ENCODE measurements around the gene NSUN7.

The NSUN7 gene

DNA sequence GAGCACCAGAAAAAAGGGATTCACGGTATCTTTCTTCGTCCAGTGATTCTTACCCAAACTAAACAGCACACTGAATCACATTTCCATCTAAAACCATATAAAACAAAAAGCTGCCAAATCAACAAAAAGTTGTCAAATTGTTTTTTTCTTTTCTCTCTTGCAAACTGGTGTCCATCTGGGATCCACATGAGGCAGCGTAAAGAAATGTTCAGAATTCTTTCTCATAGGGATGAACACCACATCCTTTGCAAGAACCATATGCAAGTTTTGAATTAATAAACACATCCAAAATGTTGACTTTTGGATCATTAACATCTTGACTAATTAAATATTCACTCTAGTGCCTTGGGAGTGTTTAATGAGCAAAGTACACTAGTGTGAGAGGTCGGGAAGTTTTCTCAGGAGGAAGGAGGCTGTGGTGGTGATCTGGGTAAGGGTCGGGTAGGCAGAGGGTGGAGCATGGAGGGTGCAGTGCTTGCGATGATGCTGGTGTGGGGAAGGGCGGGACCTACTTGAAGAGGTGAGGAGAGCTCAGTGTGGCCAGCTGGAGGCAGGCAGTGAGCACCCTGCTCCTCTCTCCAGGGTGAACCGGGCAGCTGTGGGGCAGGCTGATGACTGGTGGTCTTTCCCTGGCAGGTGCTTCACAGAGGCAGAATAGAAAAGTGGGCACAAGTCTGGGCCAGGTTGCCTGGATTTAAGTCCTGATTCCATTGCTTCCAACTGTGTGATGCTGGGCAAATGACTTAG is 72.8 kb downstream of the NSUN7 start:
- no peak for DNase-seq

DNA sequence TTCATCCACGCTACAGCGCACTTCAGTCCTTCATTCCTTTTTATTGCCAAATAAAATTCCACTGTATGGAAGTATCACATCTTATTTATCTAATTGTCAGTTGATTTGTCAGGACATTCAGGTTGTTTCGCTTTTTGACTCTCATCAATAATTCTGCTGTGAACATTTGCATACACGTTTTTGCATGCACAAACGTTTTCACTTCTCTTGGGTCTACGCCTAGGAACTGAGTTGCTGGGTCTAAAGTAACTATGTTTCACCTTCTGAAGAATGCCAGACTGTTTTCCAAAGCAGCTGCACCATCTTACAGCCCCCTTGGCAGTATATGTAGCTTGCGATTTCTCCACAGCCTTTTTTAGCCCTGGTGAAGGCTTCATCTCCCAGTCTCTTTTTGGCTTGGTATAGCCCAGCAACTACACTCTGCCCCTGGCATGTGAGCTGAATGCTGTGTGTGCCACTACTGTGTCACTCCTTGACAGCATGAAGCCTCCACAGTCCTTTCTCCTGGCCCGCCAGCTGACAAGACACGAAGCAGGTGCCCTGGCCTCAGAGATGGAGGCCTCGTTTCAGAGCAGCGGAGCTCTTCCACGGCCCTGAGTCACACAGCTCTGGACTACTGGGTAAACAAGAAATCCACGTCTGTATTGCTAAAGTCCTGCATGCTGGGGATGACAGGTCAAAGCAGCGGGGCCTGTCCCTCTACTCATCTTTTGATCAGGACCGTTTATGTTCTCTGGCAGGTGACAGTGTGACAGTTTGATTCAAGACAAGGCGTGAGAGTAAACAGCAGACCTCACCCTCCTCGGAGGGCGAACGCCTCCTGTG is 75.5 kb downstream of the NSUN7 start:
- DNase-seq = no peak

DNA sequence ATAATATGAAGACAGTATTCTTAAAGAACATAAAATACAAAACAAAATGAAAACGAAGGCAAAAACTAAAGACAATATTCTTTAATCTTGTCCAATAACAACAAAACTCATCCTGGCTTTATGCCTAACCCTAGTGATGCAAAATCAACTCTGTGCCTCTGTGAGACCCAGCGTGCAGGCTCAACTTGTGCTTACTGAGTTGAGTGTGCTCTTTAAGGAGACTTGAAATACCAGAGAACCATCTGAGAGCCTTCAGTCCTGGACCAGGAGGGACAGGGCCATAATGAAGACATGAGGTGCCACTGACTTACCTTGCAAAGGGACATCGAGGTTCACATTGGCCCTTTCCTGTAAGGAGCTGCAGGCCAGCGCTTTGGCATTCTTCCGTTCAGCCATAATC is 77.1 kb downstream of the NSUN7 start:
- DNase-seq = no peak

DNA sequence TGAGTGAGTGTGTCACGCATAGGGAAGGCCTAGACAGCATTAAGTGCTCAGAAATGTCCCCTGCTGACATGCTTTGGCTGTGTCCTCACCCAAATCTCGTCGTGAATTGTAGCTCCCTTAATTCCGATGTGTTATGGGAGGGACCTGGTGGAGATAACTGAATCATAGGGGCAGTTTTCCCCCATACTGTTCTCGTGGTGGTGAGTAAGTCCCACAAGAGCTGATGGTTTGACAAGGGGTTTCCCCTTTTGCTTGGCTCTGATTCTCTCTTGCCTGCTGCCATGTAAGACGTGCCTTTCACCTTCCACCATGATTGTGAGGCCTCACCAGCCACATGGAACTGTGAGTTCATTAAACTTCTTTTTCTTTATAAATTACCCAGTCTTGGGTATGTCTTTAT is 78.0 kb downstream of the NSUN7 start:
- no peak for DNase-seq

DNA sequence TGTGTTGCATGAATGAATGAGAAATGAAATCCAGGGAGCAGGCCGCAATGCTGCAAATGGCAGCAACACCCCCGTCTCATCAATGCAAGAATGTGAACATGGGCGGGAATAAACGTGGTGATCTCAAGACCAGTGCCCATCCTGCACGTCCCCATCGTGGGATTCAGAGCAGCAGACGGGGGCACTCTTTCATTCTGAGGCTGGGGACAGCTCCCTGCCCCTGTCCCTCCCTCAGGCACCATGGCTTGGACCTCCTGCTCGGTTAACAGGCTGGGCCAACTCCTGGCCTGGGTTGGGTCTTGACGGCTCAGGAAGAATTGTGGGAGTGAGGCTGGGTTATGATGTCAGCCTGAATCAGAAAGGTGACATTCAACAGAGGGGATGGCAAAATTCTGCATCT is 78.9 kb downstream of the NSUN7 start:
- no peak for DNase-seq

DNA sequence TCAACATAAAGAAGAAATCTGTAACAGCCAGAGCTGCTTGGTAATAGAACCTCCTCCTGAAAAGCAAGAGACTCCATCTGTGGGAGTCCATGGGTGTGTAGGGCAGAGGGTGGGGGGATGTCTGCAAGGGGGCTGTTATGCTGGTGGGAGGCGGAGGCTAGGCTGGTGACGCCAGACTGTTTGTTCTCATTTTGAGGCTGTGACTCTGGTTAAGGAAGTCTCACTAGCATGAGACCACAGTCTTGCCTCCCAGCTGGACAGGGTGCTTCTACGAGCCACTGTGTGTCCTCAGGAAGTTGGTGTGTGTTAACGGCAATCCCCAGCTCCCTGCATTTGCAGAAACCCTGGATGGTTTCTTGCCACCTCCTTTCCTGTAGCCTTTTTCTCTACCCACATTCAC is 79.8 kb downstream of the NSUN7 start:
- DNase-seq = no peak

DNA sequence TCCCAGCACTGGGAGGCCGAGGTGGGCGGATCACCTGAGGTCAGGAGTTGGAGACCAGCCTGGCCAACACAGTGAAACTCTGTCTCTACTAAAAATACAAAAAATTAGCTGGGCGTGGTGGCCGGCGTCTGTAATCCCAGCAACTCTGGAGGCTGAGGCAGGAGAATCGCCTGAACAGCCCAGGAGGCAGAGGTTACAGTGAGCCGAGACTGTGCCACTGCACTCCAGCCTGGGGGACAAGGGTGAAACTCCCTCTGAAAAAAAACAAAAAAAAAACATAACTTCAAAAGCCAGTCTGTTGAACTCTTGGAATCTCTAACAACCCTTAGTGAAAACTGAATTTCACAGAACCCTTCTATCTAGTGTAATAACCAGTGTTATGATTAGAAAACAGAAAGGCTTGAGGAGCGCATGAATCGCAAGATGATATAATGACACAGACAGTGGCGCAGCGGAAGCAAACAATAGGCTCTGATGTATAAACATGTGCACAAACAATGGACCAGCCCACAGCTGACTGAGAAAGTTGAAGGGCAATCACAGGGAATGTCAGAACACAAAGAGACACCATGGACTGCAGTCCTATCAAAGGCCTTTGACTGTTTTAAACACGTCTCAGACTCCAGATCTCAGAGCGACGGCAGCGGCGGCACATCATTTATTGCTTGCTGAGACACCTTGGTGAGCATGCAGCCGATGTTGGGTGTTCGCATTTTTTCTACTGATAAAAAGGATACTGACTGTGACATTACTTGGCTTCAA is 81.6 kb downstream of the NSUN7 start:
- DNase-seq = no peak

DNA sequence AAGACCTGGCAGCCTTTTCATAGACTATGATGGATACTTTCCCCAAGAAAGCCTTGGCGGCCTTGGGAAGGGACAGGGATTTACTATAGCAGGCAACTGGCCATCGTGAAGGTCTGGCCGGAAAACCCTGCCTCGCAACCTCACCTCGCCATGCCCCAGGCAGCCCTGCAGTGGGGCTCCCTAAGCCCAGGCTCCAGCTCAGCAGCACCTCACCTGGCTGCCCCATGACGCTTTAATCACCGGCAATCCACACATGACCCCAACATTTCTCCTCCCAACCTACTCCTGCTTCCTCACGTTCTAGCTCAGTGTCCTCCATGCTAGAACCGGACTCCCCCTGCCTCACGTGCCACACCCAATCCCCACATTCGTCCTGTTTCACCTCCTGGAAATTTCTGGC is 82.4 kb downstream of the NSUN7 start:
- no peak for DNase-seq

DNA sequence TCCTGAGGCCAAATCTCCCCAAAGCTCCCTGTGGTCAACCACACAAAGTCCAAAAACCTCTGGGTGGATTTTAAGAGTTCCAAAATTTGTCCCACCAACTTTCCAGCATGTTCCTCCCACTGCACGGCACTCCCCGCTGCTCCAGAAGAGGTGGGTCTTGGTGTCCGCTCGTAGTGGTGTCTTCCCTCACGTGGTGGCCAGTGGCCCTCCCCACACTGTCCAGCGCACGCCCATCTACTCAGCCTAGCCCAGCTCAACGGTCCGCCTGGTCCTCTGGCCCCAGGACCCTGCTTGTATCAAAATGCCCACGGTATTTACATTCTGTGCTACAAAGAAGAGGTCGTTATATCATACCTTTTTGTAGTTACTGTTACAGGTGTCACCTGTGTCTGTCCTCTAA is 83.5 kb downstream of the NSUN7 start:
- no peak for DNase-seq

DNA sequence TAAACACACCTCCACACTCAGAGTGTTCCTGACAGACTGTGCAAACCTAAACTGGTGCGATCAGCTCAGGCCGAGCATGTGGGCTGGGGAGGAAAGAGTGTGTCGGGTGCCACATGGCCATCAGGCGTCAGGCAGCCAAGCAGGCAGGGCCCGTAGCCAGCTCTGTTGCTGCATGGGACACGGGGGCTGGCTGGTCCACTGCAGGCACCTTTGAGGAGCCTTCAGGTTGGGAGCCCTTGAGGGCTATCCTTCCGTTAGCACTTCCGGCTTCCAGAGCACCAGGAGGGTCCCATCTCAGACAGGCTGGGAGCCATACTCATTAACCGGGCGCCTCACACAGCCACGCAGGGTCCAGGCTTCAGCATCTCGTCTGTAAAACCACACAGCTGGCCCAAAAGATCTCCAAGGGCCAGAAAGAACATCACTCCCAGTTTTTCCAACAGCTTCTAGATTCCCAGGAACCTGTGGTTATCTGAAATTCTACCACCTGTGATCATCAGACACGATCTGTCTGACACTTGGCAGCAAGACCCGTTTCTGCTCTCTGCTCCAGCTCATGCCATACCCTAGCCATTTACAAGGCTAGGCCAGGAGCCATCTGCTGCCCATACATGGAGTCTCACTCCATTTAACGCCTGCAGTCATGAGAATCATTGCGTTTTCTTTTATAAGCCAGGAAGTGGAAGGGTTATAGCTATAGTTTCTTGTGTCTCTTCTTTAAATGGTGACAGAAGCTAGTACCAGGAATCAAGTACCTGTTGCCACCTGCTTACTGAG is 87.5 kb downstream of the NSUN7 start:
- DNase-seq = no peak

DNA sequence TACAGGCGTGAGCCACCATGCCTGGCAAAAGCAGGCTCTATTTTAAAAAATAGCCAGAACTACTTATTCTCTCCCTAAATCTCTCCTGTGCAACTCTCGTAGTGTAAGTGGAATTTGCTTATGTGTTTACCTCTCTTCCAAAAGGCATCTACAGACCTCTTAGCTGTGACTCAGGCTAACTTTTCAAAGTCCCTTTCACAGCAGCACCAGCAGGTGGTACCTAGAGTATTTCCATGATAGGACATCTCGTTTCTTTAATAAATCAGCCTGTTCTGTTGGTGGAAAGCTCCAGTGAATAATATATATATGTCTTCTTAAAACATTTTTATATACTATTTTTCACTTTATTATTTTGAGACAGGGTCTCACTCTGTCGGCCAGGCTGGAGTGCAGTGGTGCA is 89.0 kb downstream of the NSUN7 start:
- no peak for DNase-seq

DNA sequence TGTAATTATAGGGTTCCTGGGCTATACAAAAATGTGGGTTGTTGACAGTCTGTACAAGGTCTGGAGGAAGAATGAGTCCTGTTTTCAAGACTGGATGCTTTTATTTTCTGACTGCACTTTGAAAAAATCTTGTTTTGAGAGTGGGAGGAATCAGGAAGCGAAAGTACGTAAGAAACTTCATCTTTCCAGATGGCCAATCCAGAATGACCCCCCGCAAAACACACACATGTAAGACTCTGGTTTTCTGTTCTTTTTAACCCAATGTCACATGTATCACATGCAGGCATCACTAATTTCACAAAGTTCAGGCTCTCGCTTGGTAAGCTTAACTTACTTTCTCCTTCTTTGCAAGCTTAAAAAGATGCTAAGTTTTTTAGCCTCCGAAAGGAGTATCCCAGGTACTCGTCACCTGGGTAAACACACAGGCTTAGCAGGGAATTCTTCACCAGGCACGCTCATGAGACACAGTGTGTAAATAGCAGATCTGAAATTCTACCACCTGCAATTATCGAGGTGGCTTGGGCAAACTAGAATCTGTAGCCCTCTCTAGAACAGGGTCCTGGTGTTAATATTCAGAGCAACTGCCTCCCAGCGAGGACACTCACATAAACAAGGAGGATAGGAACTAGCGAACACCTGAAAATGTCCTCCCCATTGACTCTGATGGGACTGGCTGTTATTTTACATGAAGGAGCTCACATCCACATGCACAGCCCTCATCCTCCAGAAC is 90.7 kb downstream of the NSUN7 start:
- DNase-seq = no peak

DNA sequence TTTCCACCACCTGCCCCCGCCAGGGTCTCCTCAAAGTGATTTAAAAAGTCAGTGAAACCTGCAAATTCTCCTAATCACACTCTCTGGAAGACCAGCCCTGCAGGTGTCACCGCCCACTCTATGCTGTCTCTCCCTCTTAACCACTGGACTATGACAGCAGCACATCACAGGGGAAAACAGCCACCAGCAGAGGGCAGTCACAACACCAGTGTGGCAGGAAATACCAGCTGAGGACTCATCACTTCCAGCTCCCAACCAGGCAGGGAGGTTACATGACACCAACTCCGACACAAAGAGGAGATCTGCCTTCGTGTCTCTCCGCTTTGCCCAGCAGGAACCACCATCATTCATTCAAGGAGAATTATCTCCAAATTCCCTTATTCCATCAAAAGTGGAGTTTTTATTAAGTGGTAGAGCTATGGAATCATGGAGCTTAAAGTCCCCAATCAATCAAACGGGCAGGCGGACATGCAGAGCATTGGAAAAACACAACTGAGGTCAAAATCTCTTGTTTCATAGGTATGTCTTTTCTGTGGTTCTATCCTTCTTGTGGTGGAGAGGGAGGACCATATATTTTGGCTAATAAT is 91.3 kb downstream of the NSUN7 start:
- peak; percentile 63 for DNase-seq

DNA sequence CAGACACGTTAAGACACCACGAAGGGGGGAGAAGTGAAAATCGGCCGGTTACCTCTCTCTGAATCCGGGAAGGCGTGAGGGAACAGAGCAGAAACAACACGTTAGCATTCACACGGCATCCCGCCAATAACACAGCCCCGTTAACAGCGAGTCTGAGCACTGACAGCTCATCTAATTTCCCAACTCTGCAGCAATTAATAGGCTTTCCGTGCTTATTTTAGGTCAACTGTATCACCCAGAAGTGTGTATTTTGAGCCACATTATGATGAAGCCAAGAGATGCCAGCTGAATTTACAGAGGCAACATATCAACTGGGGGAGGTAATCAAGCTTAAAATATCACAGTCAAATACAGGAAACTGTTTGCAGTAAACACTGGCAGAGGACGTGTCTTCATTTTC is 92.6 kb downstream of the NSUN7 start:
- DNase-seq = no peak

DNA sequence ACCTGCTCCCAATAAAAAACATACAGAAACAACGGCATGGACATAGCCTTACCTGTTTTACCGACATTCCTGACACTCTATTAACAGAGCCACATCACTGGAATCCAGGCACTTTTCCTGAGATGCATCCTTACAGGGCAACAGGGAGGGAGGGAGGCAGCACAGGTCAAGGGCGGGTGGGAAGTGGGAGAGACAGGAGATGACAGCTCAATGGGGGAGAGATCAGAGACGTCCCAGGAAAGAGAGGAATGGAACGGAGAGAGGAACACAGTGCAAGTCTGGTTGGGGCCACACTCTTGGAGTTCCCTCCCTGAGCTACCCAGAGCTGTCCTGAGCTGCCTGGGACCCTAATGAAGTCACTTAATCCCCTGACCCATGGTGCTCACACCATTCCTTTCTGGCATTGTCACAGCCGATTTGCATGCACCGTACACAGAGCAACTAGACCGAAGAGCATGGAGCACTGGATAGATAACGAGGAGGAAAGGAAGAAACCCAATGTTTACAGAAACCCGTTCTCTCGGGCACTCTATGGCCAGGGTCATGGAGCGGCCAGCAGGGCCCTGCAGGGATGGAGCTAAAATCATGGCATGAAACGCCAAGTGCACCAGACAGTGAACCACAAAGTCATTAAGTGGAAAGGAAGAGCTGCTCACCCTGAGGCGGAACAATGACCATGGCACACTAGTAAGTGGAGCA is 93.1 kb downstream of the NSUN7 start:
- DNase-seq = no peak

DNA sequence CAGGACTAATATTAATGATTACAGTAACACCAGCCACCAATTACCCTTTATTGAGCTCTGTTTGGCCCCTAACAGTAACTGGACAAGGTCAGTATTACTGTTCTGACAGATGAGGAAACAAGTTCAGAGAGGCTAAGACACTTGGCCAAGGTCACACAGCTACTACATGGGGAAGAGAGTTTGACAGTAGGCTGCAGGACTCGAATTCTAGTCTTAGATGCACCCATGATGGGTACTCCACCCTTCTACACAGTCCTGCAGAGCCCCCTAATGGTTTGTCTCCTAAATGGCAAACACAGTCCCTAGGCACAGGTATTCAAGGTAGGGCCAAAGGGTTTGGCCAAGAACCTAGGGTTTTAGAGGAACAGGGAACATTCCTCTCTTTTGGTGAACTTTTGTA is 93.9 kb downstream of the NSUN7 start:
- DNase-seq = no peak

DNA sequence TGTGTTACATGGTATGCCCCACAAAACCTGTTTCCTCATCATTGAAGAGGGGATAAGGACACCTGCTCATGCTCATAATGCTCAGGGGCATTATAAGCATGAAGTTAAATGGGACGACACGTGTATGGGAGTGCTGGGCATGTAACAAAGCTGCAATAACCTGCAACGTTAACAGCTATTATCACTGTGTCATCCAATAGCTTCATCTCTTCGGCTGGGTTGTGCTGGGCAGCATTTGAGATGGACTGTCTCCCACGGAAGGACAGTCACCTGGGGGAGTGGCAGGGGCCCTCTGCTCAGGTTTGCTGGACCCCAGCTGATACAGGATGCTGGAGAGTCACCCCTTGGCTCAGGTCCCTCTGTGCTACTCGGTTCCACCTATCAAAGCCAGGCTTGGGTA is 94.5 kb downstream of the NSUN7 start:
- no peak for DNase-seq

DNA sequence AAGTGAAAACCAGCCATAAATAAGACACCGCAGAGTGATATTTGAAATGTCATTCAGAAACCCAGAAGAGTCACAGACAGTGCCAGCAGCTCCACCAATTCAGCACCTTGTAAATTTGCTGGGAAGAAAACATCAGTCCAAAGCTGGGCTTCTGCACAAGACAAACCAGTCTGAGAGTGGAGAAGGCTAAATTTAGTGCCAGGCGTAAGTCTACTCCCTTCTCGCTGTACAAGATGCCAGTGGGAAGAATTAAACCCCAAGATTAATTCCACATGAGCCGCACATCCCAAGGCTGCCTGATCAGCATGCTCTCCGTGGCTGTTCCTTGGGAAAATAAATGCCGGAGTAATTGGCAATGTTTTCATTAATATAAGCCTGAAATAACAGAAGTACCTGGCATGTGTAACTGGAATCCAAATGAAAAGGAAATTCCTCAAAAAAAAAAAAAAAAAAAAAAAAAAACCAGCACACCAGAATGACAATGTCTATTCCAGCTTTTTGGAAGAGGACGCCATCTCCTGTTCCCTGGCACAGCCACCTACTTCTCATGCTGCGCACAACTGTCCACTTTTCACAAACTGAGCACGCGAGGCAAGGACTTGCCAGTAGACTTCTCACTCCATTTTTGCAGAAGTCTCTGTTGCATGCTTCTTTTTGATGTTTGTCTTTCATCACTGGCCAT is 95.5 kb downstream of the NSUN7 start:
- DNase-seq = peak; percentile 73

DNA sequence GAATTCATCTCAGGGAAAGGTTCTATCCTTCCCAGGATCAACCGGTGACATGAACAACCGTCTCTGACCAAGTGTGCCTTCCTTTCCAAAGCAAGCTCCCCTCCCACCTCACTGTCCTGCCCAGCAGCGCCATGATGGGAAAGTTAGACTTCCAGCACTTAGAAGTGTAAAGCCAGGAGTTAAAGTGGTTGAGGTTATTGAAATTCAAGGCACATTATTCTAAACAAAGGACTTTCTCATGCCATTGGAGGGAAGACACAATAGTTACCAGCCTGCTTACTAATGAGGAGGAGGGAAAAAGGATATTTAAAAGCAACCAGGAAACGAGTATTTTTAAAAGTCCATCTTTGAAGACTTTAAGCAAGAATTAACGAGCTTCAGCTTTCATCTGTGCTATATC is 96.8 kb downstream of the NSUN7 start:
- DNase-seq = no peak

DNA sequence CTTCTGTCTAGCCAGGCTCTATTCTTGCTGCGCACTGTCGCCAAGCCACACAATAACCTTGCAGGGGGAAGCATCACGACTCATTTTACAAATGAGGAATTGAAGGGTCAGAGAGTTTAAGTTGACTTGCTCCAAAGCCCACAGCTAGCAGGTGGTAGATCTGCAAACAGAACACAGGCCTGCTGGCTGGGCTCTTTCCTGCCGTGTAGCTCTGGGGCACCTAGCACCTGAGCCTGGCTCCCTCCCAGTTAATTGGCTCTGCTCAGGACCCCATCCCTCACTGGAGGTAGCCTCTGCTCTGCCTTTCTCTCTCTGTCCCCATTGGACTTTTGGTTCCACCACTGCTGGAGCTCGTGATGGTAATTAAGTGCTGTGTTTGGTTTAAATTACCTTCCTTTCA is 98.5 kb downstream of the NSUN7 start:
- no peak for DNase-seq

DNA sequence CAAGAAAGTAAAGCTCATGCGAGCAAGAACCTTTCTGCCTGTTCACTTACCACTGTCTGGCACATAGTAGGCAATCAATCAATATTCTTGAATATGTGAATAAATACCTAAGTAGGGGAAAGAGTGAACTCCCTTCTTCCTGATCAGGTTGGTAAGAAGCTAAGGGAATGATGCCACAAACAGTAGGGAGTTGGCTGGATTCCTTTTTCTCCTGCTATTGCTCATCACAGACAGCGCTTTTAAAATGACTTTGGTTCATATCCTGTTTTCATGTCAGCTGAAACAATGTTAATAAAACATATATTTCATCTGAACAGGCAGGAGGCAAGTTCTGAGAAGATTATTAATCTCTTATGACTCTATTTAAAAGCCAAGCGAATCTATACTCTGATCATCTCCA is 99.2 kb downstream of the NSUN7 start:
- DNase-seq = no peak
